Left ventricle myocardium inferior (tissue), 1 donor: ENCODE data around the gene TMEM80. TPM values are rescaled to one million over a fixed set of nuclear protein-coding genes. Genes with fewer than 3 reads are reported as not detected.

ENCODE experiments used
- DNase-seq: peaks from one replicate; pipeline ENCODE4 v3.0.0-alpha.2; 2020
- H3K27ac ChIP-seq: fragments of 200-600 bp; replicated peaks from 2 replicates; pipeline ENCODE4 v1.8.0; 2021
- H3K27me3 ChIP-seq: fragments of 200-600 bp; 2 replicates; pipeline ENCODE4 v1.8.0; 2021; ENCODE audit warnings: low read depth
- H3K36me3 ChIP-seq: fragments of 200-600 bp; 2 replicates; pipeline ENCODE4 v1.8.0; 2021
- H3K4me1 ChIP-seq: fragments of 200-600 bp; 2 replicates; pipeline ENCODE4 v1.8.0; 2021
- H3K4me3 ChIP-seq: fragments of 200-600 bp; 2 replicates; pipeline ENCODE4 v1.8.0; 2021; ENCODE audit warnings: mild to moderate bottlenecking, moderate library complexity
- H3K9me3 ChIP-seq: fragments of 200-600 bp; replicated peaks from 2 replicates; pipeline ENCODE4 v1.8.0; 2021
- intact Hi-C: fragments of 100-400 bp; cut with micrococcal nuclease; formaldehyde crosslinking; loops from one replicate; pipeline ENCODE4 v1.11.0; 2022
- total RNA-seq: library from RNA; stranded (reverse); fragmentation: NEBNext Ultra II Directional; extraction: Animal tissue kit (Norgen Biotek cat#: 25700); gene quantifications from one replicate; pipeline ENCODE4 v1.2.1, GENCODE V29; 2021
- TF ChIP-seq, protein P1 (sequence below): fragments of 200-600 bp; IDR thresholded peaks from 2 replicates; pipeline ENCODE4 v1.8.0; 2021; ENCODE audit warnings: antibody characterized with exemption, mild to moderate bottlenecking, borderline replicate concordance
- donor health status: DM: no; HTN: yes; CAD: no; lungs with severe emphysema.

TMEM80 gene
- total RNA-seq, 1 donor from 2014 or later, result 10.3 TPM

DNA sequence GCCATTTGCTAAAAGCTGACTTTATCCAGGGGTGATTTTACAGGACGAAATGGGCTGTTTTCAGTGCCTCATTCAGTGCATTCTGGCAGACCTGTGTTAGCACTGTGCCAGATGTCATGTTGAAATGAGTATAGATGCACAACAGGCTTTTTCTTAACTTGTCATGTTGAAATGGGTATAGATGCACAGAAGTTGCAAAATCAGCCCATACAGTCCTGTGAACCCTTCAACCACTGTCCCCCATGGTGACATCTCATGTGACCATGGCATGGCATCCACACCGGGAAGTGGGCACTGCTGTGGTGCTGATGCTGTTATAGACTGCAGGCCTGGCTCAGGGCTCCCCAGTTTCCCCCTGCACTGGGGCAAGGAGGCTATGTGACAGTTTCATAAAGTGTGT, 54.1 kb downstream of the TMEM80 start:
- intact Hi-C loops, result no loop called here
- H3K27me3 ChIP-seq, result no peaks in the 10 kb centered on the region
- peaks cover 38% of the 10 kb centered on the region for H3K4me1 ChIP-seq
- no peak overlapping the region for H3K4me3 ChIP-seq
- TF ChIP-seq, protein P1, sequence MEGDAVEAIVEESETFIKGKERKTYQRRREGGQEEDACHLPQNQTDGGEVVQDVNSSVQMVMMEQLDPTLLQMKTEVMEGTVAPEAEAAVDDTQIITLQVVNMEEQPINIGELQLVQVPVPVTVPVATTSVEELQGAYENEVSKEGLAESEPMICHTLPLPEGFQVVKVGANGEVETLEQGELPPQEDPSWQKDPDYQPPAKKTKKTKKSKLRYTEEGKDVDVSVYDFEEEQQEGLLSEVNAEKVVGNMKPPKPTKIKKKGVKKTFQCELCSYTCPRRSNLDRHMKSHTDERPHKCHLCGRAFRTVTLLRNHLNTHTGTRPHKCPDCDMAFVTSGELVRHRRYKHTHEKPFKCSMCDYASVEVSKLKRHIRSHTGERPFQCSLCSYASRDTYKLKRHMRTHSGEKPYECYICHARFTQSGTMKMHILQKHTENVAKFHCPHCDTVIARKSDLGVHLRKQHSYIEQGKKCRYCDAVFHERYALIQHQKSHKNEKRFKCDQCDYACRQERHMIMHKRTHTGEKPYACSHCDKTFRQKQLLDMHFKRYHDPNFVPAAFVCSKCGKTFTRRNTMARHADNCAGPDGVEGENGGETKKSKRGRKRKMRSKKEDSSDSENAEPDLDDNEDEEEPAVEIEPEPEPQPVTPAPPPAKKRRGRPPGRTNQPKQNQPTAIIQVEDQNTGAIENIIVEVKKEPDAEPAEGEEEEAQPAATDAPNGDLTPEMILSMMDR, result no peak
- H3K27ac ChIP-seq, result no peak overlapping the region
- no peaks in the 10 kb centered on the region for H3K36me3 ChIP-seq
- no peak for DNase-seq
- no peaks in the 10 kb centered on the region for H3K9me3 ChIP-seq

Other genes starting within 250 kb of the TMEM80 start
- 30.2 TPM for gene PTDSS2, start 245.5 kb upstream of the TMEM80 start, total RNA-seq
- gene RNH1, start 188.6 kb upstream of the TMEM80 start, total RNA-seq, result 142 TPM
- 55.9 TPM for gene HRAS, start 160.2 kb upstream of the TMEM80 start, total RNA-seq
- gene LRRC56, start 158.3 kb upstream of the TMEM80 start, total RNA-seq, result 0.25 TPM
- 0.52 TPM for gene LMNTD2, start 135.1 kb upstream of the TMEM80 start, total RNA-seq
- 4.5 TPM for gene RASSF7, start 134.8 kb upstream of the TMEM80 start, total RNA-seq
- gene PHRF1, start 119.3 kb upstream of the TMEM80 start, total RNA-seq, result 17.7 TPM
- 10.3 TPM for gene IRF7, start 79.9 kb upstream of the TMEM80 start, total RNA-seq
- gene CDHR5, start 70.9 kb upstream of the TMEM80 start, total RNA-seq, result not detected
- not detected for gene SCT, start 68.6 kb upstream of the TMEM80 start, total RNA-seq
- gene DRD4, start 58.5 kb upstream of the TMEM80 start, total RNA-seq, result 0.22 TPM
- gene DEAF1, start 594 bp upstream of the TMEM80 start, total RNA-seq, result 18.1 TPM
- 2.2 TPM for gene EPS8L2, start 10.4 kb downstream of the TMEM80 start, total RNA-seq
- gene TALDO1, start 51.6 kb downstream of the TMEM80 start, total RNA-seq, result 101 TPM
- gene GATD1, start 81.7 kb downstream of the TMEM80 start, total RNA-seq, result 26.2 TPM
- not detected for gene CEND1, start 94.3 kb downstream of the TMEM80 start, total RNA-seq
- 3.9 TPM for gene SLC25A22, start 102.5 kb downstream of the TMEM80 start, total RNA-seq
- 7.1 TPM for gene PIDD1, start 109.4 kb downstream of the TMEM80 start, total RNA-seq
- 871 TPM for gene RPLP2, start 114.2 kb downstream of the TMEM80 start, total RNA-seq
- 300 TPM for gene PNPLA2, start 123.1 kb downstream of the TMEM80 start, total RNA-seq
- 23.2 TPM for gene CRACR2B, start 132.1 kb downstream of the TMEM80 start, total RNA-seq
- 408 TPM for gene CD151, start 137.1 kb downstream of the TMEM80 start, total RNA-seq
- 226 TPM for gene POLR2L, start 146.7 kb downstream of the TMEM80 start, total RNA-seq
- gene TSPAN4, start 147.0 kb downstream of the TMEM80 start, total RNA-seq, result 33.0 TPM
- 54.2 TPM for gene CHID1, start 215.0 kb downstream of the TMEM80 start, total RNA-seq
- gene AP2A2, start 230.1 kb downstream of the TMEM80 start, total RNA-seq, result 41.4 TPM